Muscle layer of duodenum (tissue), 2 donors: ENCODE results near the gene ASXL3.

Experiments used
- H3K27ac ChIP-seq: one replicate; pipeline ENCODE4 v1.7.0; 2013; ENCODE audit warnings: mild to moderate bottlenecking, low read length
- H3K27me3 ChIP-seq: one replicate; pipeline ENCODE4 v1.7.0; 2013; ENCODE audit warnings: low read depth, mild to moderate bottlenecking, control low read depth, low read length
- H3K36me3 ChIP-seq, 2 donors: one replicate each; pipeline ENCODE4 v1.7.0; 2013; ENCODE audit warnings: low read length in 2 of 2, control low read depth in 1 of 2, mild to moderate bottlenecking in 1 of 2; ENCODE audit not compliant: insufficient read depth in 2 of 2, control insufficient read depth in 1 of 2
- H3K4me1 ChIP-seq, 2 donors: one replicate each; pipeline ENCODE4 v1.7.0; 2013; ENCODE audit warnings: low read length in 2 of 2, mild to moderate bottlenecking in 2 of 2, control low read depth in 1 of 2, moderate library complexity in 1 of 2; ENCODE audit not compliant: insufficient read depth in 2 of 2, control insufficient read depth in 1 of 2
- H3K4me3 ChIP-seq, 2 donors: one replicate each; pipeline ENCODE4 v1.7.0; 2013; ENCODE audit warnings: low read length in 2 of 2, low read depth in 1 of 2, mild to moderate bottlenecking in 1 of 2
- H3K9me3 ChIP-seq, 2 donors: one replicate each; pipeline ENCODE4 v1.7.0; 2013; ENCODE audit warnings: low read length in 2 of 2, control low read depth in 1 of 2, mild to moderate bottlenecking in 1 of 2; ENCODE audit not compliant: control insufficient read depth in 1 of 2
- donor health status: healthy.

ASXL3 gene

DNA sequence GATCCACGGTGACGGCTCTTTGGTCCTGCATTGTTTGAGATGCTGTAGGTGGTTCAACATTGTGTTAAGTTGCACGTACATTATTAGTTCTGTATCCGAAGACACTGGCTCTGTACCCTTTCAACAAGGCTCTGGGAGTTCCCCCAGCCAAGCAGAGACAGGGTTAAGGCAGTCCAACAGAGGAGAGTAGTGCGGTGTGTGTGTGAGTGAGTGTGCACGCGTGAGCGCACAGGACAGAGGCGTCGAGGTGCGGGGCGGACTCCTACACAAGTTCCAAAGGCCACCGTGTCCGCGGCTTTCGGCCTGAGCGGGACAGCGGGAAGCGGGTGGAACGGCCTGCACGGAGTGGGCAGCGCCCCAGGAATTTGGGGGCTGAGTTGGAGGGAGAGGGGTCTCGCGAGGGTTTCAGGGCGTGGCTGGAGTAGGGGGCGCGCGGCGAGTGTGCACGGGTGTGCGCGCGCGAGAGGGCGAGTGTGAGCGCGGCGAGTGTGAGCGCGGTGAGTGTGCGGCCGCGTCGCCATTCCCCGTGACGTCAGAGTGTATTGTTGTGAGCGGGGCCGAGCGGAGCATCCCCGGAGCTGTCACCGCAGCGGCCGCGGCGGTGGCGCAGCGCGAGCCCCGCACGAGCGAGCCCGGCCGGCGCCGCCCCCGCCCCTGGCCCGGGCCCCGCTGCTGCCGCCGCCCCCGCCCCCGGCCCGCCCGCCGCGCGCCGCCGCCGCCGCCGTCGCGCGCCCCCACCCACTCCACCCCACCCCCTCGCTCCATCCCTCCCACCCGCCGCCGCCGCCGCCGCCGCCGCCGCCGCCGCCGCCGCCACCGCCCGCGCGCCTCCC, at the start of gene ASXL3:
TSS of gene ASXL3 (plus strand) at position 535 of the 833 bp plus-strand sequence. CDS start 413 bp downstream, outside the sequence.
- H3K27ac ChIP-seq: peak within 1 kb of the TSS; percentile 49
- H3K36me3 ChIP-seq: no peaks in the 10 kb centered on the region
- H3K27me3 ChIP-seq: peaks cover 5% of the 10 kb centered on the region
- no peaks in the 10 kb centered on the region for H3K9me3 ChIP-seq
- H3K4me1 ChIP-seq: peaks cover 4 to 6% of the 10 kb centered on the region in 2 donors
- H3K4me3 ChIP-seq: peak within 1 kb of the TSS; percentile 78 to 82

DNA sequence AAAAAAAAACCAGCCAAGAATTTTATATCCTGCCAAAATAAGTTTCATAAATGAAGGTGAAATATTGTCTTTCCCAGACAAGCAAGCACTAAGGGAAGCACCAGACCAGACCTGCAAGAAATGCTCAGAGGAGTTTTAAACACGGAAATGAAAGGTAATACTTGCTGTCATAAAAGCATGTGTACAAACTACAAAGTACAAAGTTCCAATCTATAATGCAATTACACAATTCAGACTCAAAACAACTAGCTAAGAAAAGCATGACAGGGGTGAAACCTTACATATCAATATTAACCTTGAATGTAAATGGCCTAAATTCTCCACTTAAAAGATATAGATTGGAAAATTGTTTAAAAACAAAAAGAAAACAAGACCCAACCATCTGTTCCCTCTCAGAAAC, 45.0 kb upstream of the ASXL3 start:
- Histone ChIP-seq H3K4me1 (no peaks in the 10 kb centered on the region), H3K9me3 (peaks cover 0 to 2% of the 10 kb centered on the region in 2 donors), H3K27me3 (no peaks in the 10 kb centered on the region), H3K4me3 (no peak overlapping the region), H3K36me3 (no peaks in the 10 kb centered on the region), H3K27ac (no peak overlapping the region)

DNA sequence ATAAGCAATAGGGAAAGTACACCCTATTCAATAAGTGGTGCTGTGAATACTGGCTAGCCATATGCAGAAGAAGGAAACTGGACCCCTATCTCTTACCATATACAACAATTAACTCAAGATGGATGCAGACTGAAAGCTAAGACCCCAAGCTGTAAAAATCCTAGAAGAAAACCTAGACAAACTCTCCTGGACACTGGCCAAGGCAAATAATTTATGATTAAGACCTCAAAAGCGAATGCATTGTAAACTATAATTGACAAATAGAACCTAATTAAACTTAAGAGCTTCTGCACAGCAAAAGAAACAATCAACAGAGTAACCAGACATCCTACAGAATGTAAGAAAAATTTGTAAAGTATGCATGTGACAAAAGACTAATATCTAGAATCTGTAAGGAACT, 41.1 kb upstream of the ASXL3 start:
- no peaks in the 10 kb centered on the region for H3K4me1 ChIP-seq
- no peaks in the 10 kb centered on the region for H3K27me3 ChIP-seq
- no peaks in the 10 kb centered on the region for H3K36me3 ChIP-seq
- no peak overlapping the region for H3K4me3 ChIP-seq
- H3K9me3 ChIP-seq: no peaks in the 10 kb centered on the region
- no peak overlapping the region for H3K27ac ChIP-seq

DNA sequence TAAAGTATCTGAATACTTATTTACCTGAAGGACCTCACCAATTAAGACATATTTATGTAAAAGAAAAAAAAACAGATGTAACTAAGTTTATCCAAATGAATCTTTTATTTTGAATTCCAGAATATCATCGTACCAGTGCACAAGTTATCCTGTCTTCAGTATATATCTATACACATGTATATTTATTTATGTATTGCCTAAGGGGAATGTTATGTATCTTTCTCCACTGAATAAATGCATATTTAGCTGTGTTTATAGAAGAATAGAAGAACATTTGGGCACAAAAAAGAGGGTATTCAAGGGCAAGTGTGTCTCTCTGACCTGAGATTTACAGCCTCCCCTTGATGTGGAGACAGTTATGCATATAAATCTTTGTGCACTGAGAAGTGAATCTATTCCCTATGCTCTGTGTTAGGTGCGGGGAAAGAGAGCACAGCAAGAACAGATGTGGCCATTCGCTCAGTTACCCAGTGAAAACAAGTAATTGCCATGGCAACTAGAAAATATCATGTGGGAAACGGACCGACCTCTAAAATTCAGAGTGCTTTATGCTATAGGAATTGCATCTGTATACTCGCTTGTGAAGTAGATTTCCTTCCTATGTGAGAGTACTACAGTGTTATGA, 39.5 kb upstream of the ASXL3 start:
- Histone ChIP-seq H3K9me3 (no peaks in the 10 kb centered on the region), H3K4me1 (no peaks in the 10 kb centered on the region), H3K27ac (no peak overlapping the region), H3K27me3 (no peaks in the 10 kb centered on the region), H3K4me3 (no peak overlapping the region), H3K36me3 (no peaks in the 10 kb centered on the region)

DNA sequence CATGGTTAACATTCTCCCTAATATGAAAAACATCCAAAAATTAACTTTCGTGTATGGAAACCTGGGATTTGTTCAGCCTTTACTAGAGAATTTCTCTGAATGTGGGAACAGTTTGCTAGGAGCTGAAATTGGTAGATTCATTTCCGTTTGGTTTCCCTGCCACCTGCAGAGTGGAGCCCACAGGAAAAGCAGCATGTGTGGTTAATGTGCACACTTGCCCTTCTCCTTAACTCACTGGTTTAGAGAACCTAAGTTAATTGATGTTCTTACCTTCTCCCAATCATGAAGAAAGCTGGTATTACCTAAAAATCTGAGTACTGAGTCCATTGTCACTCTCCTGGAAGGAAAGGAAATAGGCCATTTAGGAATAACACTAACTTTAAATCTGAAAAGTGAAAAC, 37.6 kb upstream of the ASXL3 start:
- Histone ChIP-seq H3K27me3 (no peaks in the 10 kb centered on the region), H3K4me1 (no peaks in the 10 kb centered on the region), H3K9me3 (no peaks in the 10 kb centered on the region), H3K4me3 (no peak overlapping the region), H3K36me3 (no peaks in the 10 kb centered on the region), H3K27ac (no peak overlapping the region)

DNA sequence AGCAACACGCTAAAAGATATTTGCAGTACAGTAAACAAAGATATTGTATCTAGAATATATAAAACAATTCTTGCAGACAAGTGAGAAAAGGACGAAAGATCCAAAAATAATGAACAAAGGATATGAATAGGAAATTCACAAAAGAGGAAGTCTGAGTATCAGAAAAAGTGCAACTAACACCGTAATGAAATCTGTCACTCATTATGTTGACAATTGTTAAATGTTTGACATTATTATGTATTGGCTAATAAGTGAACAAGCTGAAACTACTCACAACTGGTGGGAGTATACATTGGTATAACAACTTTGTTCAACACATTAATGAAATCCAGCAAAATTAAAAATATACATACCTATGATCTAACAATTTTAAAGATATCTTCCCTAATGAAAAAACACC, 36.7 kb upstream of the ASXL3 start:
- no peak overlapping the region for H3K27ac ChIP-seq
- no peak overlapping the region for H3K4me3 ChIP-seq
- no peaks in the 10 kb centered on the region for H3K36me3 ChIP-seq
- H3K4me1 ChIP-seq: no peaks in the 10 kb centered on the region
- no peaks in the 10 kb centered on the region for H3K27me3 ChIP-seq
- no peaks in the 10 kb centered on the region for H3K9me3 ChIP-seq

DNA sequence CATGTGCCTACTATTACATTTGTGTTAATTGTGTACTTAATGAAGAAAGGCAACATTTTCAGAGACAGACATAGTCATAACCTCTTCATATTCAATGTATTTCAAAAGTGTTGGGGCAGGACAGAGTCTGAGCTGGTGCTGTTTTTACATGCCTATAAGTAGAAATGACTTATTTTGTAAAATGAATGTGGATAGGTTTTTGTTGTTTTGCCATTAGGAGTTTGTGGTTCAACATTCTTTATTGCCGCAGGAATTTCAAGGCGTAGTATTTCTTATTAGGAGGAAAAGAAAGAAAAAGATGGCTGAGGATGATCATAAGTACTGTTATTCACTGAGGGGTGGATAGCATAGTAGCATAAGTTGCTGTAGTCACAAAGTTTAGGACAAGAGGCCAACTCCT, 21.2 kb upstream of the ASXL3 start:
- Histone ChIP-seq H3K4me3 (no peak overlapping the region), H3K27me3 (no peaks in the 10 kb centered on the region), H3K4me1 (no peaks in the 10 kb centered on the region), H3K9me3 (no peaks in the 10 kb centered on the region), H3K36me3 (no peaks in the 10 kb centered on the region), H3K27ac (no peak overlapping the region)

DNA sequence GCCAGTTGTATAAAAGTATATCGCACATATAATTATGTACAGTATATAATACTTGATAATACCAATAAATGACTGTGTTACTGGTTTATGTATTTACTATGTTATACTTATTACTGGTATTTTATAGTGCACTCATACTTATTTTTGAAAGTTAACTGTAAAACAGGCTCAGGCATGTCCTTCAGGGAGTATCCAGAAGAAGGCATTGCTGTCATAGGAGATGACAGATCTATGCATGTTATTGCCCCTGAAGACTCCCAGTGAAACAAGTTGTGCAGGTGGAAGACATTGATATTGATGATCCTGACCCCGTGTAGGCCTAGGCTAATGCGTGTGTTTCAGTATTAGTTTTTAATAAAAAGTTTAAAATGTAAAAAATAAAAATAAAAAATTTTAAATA, 20.3 kb upstream of the ASXL3 start:
- H3K4me3 ChIP-seq: no peak overlapping the region
- H3K27ac ChIP-seq: no peak overlapping the region
- no peaks in the 10 kb centered on the region for H3K4me1 ChIP-seq
- no peaks in the 10 kb centered on the region for H3K27me3 ChIP-seq
- H3K36me3 ChIP-seq: no peaks in the 10 kb centered on the region
- no peaks in the 10 kb centered on the region for H3K9me3 ChIP-seq

DNA sequence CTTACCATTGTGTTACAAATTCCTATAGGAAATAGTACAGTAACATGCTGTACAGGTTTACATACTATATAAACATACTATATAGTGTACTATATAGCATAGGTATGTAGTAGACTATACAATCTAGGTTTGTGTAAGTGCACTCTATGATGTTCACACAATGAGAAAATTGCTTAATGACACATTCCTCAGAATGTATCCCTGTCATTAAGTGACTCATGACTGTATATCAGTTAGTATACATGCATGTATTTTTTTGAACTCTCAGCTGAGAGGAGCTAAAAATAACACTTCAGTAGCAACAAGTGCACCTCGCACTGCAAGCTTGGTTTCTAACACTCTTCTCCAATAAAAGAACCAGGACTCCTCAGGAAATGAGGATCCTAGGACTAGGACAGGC, 19.5 kb upstream of the ASXL3 start:
- no peaks in the 10 kb centered on the region for H3K27me3 ChIP-seq
- H3K4me3 ChIP-seq: no peak overlapping the region
- no peak overlapping the region for H3K27ac ChIP-seq
- no peaks in the 10 kb centered on the region for H3K4me1 ChIP-seq
- no peaks in the 10 kb centered on the region for H3K9me3 ChIP-seq
- no peaks in the 10 kb centered on the region for H3K36me3 ChIP-seq

DNA sequence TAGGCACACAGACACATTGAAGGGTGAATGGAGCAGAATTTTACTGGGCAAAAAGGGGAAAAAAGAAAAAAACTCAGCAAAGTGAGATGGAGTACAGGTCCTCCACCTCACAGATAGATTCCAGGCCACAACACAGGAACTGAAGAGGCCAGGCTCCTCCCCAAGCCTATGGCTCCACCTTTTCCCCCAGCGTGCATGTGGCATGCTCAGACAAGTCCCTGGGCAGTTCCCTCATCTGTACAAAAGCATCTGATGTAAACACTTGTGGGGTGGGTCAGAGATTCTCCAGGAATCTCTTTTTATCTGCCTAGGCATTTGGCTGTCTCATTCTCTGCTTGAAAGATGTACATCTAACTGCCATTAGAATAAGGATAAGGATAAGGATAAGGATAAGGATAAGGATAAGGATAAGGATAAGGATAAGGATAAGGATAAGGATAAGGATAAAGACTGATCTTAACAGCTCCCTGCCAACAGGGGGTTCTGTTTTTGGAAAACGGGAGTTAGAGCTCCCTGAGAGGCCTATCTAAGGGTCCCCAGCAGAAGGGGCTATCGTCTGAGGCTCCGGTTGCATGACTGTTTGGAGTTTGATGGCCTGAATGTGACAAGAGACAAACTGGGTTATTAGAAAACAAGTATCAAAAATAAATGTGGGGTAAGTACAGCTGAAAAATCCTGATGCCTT, 17.2 kb upstream of the ASXL3 start:
- H3K4me3 ChIP-seq: no peak overlapping the region
- H3K9me3 ChIP-seq: no peaks in the 10 kb centered on the region
- no peaks in the 10 kb centered on the region for H3K27me3 ChIP-seq
- H3K36me3 ChIP-seq: no peaks in the 10 kb centered on the region
- no peak overlapping the region for H3K27ac ChIP-seq
- no peaks in the 10 kb centered on the region for H3K4me1 ChIP-seq

DNA sequence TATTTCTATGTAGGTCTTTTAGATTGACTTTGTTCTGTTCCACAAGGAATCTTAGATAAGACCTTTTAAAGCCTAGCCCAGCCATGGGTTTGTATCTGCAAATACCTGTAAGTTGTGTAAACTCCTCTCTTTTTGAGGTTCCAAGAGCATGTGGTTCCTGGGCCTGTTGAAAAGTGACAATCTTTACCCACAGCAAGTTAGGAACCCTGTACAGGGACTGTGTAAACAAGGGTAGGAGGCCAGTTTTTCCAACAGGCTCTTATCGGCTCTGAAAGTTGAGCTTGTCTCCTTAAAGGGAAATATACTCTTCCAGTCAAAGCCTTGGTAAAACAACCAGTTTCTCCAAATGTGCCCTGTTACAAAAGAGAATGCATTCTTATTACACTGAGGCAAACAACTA, 15.3 kb upstream of the ASXL3 start:
- no peaks in the 10 kb centered on the region for H3K36me3 ChIP-seq
- no peaks in the 10 kb centered on the region for H3K27me3 ChIP-seq
- H3K4me1 ChIP-seq: no peaks in the 10 kb centered on the region
- H3K9me3 ChIP-seq: no peaks in the 10 kb centered on the region
- no peak overlapping the region for H3K4me3 ChIP-seq
- no peak overlapping the region for H3K27ac ChIP-seq
